ENCODE results near the gene MAP3K2. TPM values are rescaled to one million over a fixed set of nuclear protein-coding genes. Genes with fewer than 3 reads are reported as not detected.

Gene MAP3K2
- total RNA-seq, 1 donor from 2014 or later = 47.7 TPM

GRCh38 chr2:127314193-127314988 is 73.4 kb downstream of the MAP3K2 start:
- intact Hi-C loops (cut with DNase I) = no loop called here
- H3K36me3 ChIP-seq = peaks cover 62 to 88% of the 10 kb centered on the region in 2 donors
- DNase-seq (ENCODE audit: low spot score in 2 of 2) = no peak
- H3K9me3 ChIP-seq = no peaks in the 10 kb centered on the region
- H3K4me1 ChIP-seq = no peaks in the 10 kb centered on the region
- H3K4me3 ChIP-seq = no peak overlapping the region
- no peak overlapping the region for H3K27ac ChIP-seq
- no peaks in the 10 kb centered on the region for H3K27me3 ChIP-seq
- TF ChIP-seq CTCF (IDR thresholded peaks at IDR 0.05) = no peak

- intact Hi-C loops (cut with DNase I) = no loop called here
- no peak for DNase-seq (ENCODE audit: low spot score in 2 of 2)
- H3K36me3 ChIP-seq = peaks cover 59 to 91% of the 10 kb centered on the region in 2 donors
These were observed 74.4 kb downstream of the MAP3K2 start for GRCh38 chr2:127313406-127313805.

GRCh38 chr2:127310980-127311379 is 76.8 kb downstream of the MAP3K2 start:
- Histone ChIP-seq H3K36me3 (peaks cover 63 to 88% of the 10 kb centered on the region in 2 donors), H3K27ac (no peak overlapping the region), H3K4me3 (no peak overlapping the region), H3K27me3 (no peaks in the 10 kb centered on the region), H3K4me1 (no peaks in the 10 kb centered on the region), H3K9me3 (no peaks in the 10 kb centered on the region)
- no peak for TF ChIP-seq CTCF (IDR thresholded peaks at IDR 0.05)
- DNase-seq (ENCODE audit: low spot score in 2 of 2) = no peak
- intact Hi-C loops (cut with DNase I) = no loop called here

More at GRCh38 chr2:127313406-127313805, 74.4 kb downstream of the MAP3K2 start:
- no peaks in the 10 kb centered on the region for H3K4me1 ChIP-seq
- no peak overlapping the region for H3K4me3 ChIP-seq
- H3K27me3 ChIP-seq = no peaks in the 10 kb centered on the region
- H3K27ac ChIP-seq = no peak overlapping the region
- H3K9me3 ChIP-seq = no peaks in the 10 kb centered on the region
- no peak for TF ChIP-seq CTCF (IDR thresholded peaks at IDR 0.05)

GRCh38 chr2:127309468-127309867 is 78.3 kb downstream of the MAP3K2 start:
- Histone ChIP-seq H3K9me3 (no peaks in the 10 kb centered on the region), H3K4me1 (no peaks in the 10 kb centered on the region), H3K27ac (no peak overlapping the region), H3K36me3 (peaks cover 62 to 82% of the 10 kb centered on the region in 2 donors), H3K27me3 (no peaks in the 10 kb centered on the region), H3K4me3 (no peak overlapping the region)
- intact Hi-C loops (cut with DNase I) = no loop called here
- DNase-seq (ENCODE audit: low spot score in 2 of 2) = no peak
- no peak for TF ChIP-seq CTCF (IDR thresholded peaks at IDR 0.05)

GRCh38 chr2:127308586-127309138 is 79.1 kb downstream of the MAP3K2 start:
- Histone ChIP-seq H3K4me3 (no peak overlapping the region), H3K27me3 (no peaks in the 10 kb centered on the region), H3K27ac (no peak overlapping the region), H3K9me3 (no peaks in the 10 kb centered on the region), H3K36me3 (peaks cover 55 to 74% of the 10 kb centered on the region in 2 donors), H3K4me1 (no peaks in the 10 kb centered on the region)
- DNase-seq (ENCODE audit: low spot score in 2 of 2) = no peak
- intact Hi-C loops (cut with DNase I) = no loop called here
- no peak for TF ChIP-seq CTCF (IDR thresholded peaks at IDR 0.05)

Measured in ascending aorta (tissue), 2 donors.